ENCODE results near the gene RRH. TPM values are rescaled to one million over a fixed set of nuclear protein-coding genes. Genes with fewer than 3 reads are reported as not detected.

RRH gene
- total and polyA plus RNA-seq, 7 donors, result not detected

DNA sequence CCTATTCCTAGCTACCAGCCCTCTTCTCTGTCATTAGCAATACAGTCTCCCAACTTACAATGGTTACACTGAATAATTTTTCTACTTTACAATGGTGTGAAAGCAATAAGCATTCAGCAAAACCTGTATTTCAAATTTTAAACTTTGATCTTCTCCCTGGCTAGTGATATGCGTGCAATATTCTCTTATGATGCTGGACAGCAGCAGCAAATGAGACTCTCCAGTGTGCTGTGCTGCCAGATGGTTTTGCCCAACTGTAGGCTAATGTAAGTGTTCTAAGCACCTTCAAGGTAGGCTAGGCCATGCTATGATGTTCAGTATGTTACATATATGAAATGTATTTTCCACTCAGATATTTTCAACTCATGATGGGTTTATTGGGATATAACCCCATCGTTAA is 18.1 kb upstream of the RRH start:
- no peak for TF ChIP-seq POLR2A (IDR thresholded peaks at IDR 0.05)
- TF ChIP-seq, protein P1, sequence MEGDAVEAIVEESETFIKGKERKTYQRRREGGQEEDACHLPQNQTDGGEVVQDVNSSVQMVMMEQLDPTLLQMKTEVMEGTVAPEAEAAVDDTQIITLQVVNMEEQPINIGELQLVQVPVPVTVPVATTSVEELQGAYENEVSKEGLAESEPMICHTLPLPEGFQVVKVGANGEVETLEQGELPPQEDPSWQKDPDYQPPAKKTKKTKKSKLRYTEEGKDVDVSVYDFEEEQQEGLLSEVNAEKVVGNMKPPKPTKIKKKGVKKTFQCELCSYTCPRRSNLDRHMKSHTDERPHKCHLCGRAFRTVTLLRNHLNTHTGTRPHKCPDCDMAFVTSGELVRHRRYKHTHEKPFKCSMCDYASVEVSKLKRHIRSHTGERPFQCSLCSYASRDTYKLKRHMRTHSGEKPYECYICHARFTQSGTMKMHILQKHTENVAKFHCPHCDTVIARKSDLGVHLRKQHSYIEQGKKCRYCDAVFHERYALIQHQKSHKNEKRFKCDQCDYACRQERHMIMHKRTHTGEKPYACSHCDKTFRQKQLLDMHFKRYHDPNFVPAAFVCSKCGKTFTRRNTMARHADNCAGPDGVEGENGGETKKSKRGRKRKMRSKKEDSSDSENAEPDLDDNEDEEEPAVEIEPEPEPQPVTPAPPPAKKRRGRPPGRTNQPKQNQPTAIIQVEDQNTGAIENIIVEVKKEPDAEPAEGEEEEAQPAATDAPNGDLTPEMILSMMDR (IDR thresholded peaks at IDR 0.05), result no peak
- no peak for TF ChIP-seq POLR2AphosphoS5 (IDR thresholded peaks at IDR 0.05)
- peaks cover 0 to 2% (median under 1%) of the 10 kb centered on the region in 4 donors for H3K4me1 ChIP-seq
- H3K36me3 ChIP-seq, result no peaks in the 10 kb centered on the region
- H3K27ac ChIP-seq, result no peak overlapping the region
- no peaks in the 10 kb centered on the region for H3K9me3 ChIP-seq
- no peak for DNase-seq
- no peaks in the 10 kb centered on the region for H3K27me3 ChIP-seq
- intact Hi-C loops (cut with DNase I), result loop anchor here (10.0 kb wide), 2 partner anchors 385 to 1185 kb away; partner anchors contain the start of genes ELOVL6 and RPL34
- H3K4me3 ChIP-seq, result no peak overlapping the region
- WGBS, 2 donors, result 87 to 93% methylated on average over 2 of the region's 2 CpGs

DNA sequence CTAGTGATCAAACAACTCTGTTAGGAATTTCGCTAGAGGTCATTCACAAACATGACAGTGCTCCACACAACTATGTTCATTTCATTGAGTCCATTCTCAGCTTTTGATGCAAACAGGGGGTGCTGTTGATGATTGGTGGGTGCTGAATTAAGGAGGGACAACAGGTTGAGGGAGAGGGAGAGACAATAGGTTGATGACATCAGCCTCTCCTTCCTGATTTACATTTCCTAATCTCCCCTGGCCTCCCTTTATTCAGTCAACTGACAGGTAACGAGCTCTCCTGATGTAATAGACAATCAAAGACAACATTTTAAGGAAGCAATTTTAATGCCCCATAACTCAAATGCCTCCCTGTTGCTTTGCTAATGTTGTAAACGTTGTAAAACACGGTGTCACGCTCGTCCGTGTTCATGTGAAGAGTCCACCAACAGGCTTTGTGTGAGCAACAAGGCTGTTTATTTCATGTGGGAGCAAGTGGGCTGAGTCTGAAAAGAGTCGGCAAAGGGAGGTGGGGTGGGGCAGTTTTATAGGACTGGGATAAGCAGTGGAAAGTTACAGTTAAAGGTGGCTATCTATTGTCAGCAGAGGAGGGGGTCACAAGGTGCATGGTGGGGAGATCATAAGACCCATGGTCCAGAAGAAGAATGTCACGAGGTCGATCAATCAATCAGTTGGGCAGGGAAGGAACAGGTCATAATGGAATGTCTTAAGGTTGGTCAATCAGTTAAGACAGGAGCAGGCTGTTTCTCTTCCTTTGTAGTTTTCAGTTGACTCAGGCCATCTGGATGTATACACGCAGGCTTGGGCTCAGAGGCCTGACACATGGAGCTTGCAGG is 17.0 kb upstream of the RRH start:
- H3K9me3 ChIP-seq, result no peaks in the 10 kb centered on the region
- no peak overlapping the region for H3K4me3 ChIP-seq
- DNase-seq, result no peak
- peaks cover 0 to 5% (median 2%) of the 10 kb centered on the region in 4 donors for H3K4me1 ChIP-seq
- no peak overlapping the region for H3K27ac ChIP-seq
- intact Hi-C loops (cut with DNase I), result loop anchor here (10.0 kb wide), 2 partner anchors 384 to 1186 kb away; partner anchors contain the start of genes ELOVL6 and RPL34
- no peak for TF ChIP-seq POLR2AphosphoS5 (IDR thresholded peaks at IDR 0.05)
- TF ChIP-seq, protein P1 (IDR thresholded peaks at IDR 0.05), result no peak
- no peak for TF ChIP-seq POLR2A (IDR thresholded peaks at IDR 0.05)
- no peak for TF ChIP-seq EP300 (IDR thresholded peaks at IDR 0.05)
- H3K36me3 ChIP-seq, result no peaks in the 10 kb centered on the region
- no peaks in the 10 kb centered on the region for H3K27me3 ChIP-seq
- 30 to 64% methylated on average over 11 of the region's 11 CpGs for WGBS, 2 donors

DNA sequence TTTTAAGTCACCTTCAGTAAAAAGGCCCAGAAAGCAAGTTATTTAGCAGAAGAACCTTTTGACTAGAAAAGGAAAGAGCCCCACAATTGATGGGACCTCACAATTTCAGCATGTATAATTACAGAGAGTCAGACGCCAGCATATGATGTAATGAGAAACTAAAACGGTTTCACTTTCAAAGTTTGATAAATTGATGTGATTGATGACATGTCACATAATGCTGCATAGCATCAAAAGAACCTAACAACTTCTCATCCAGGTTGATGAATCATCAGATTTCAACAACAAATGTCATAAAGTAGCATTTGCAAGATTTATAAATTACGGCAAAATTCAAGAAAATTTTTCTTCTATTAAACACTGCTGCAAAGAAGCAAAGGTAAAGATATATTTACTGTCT is 16.1 kb upstream of the RRH start:
- Histone ChIP-seq H3K27me3 (no peaks in the 10 kb centered on the region), H3K9me3 (no peaks in the 10 kb centered on the region), H3K4me1 (peaks cover 0 to 13% (median 10%) of the 10 kb centered on the region in 4 donors), H3K27ac (no peak overlapping the region), H3K36me3 (no peaks in the 10 kb centered on the region), H3K4me3 (no peak overlapping the region)
- intact Hi-C loops (cut with DNase I), result loop anchor here (10.0 kb wide), 2 partner anchors 383 to 1187 kb away; partner anchors contain the start of genes ELOVL6 and RPL34
- no peak for DNase-seq
- TF ChIP-seq POLR2AphosphoS5 (IDR thresholded peaks at IDR 0.05) (no peak), EP300 (IDR thresholded peaks at IDR 0.05) (no peak), POLR2A (IDR thresholded peaks at IDR 0.05) (no peak)
- TF ChIP-seq, protein P1 (IDR thresholded peaks at IDR 0.05), result no peak
- WGBS, 2 donors, result 47 to 63% methylated on average over 3 of the region's 3 CpGs

DNA sequence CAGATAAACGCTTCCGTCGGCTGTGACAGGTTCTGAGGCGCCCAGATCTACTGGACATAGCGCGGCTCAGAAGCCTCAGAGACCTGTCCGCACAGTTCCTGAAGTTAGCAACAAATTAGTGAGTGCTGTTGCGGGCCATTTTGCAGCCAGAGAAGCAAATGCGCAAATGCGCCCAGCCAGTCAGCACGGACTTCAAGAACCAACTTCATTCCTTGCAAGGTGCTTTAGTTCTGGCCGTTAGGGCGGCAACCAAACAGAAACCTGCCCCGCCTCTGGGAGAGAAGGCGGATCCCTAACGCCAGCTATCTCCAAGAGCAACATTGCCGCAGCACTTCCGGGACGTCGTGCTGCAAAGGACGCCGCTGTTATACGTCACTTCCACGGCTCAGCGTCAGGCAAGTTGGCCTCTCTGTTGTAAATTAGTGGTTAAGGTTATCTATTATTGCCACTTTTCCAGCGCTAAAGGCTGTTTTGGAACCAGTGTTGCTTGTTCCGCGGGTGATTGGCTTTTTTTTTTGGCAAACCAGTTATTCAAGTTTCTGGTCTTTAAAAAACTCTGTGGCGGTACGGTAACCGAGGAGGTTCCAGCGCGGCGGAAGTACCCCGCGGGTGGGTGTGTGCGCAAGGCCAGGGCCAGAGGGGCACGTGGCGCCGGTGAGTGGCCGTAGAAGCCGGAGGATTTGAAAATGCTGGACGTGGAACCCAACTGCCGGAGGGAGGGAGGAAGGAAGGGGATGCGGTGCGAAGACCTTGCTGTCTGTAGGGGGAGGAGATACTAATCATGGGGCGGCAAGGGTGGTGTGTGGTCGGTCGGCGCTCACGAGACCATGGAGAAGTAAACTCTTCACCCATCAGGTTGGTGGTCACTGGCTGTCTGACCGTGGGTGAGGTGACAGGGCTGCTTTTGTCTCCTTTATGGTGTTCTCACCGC is 12.4 kb upstream of the RRH start, which contains the start of gene GAR1:
GAR1 (plus strand) TSS at position 612 of the 931 bp plus-strand sequence. CDS start 403 bp downstream, outside the sequence.
- WGBS, 2 donors, result 0% methylated on average over 53 of the region's 53 CpGs
- no peaks in the 10 kb centered on the region for H3K9me3 ChIP-seq
- H3K27ac ChIP-seq, result peak within 1 kb of the TSS; percentile 80 to 91 (median 86)
- peaks cover 0 to 17% (median 14%) of the 10 kb centered on the region in 4 donors for H3K4me1 ChIP-seq
- H3K4me3 ChIP-seq, result peak within 1 kb of the TSS; percentile 65 to 83 (median 80)
- DNase-seq, result peak; percentile 94
- TF ChIP-seq, protein P1 (IDR thresholded peaks at IDR 0.05), result no peak
- TF ChIP-seq POLR2A (IDR thresholded peaks at IDR 0.05) (peak in 1 of 2 donors; percentile 71), POLR2AphosphoS5 (IDR thresholded peaks at IDR 0.05) (peak; percentile 54 to 70 (median 65))
- intact Hi-C loops (cut with DNase I), result loop anchor here (1.0 to 10.0 kb wide), 6 partner anchors 85 to 1191 kb away; partner anchors contain the start of genes CASP6, ELOVL6, MCUB and PLA2G12A
- peaks cover 0 to 18% (median 2%) of the 10 kb centered on the region in 4 donors for H3K36me3 ChIP-seq
- H3K27me3 ChIP-seq, result no peaks in the 10 kb centered on the region
